Measurements from ENCODE around the gene GJD4. TPM values are rescaled to one million over a fixed set of nuclear protein-coding genes. Genes with fewer than 3 reads are reported as not detected.

GJD4 gene
- total RNA-seq, 6 experiments from 2014 or later, result not detected

DNA sequence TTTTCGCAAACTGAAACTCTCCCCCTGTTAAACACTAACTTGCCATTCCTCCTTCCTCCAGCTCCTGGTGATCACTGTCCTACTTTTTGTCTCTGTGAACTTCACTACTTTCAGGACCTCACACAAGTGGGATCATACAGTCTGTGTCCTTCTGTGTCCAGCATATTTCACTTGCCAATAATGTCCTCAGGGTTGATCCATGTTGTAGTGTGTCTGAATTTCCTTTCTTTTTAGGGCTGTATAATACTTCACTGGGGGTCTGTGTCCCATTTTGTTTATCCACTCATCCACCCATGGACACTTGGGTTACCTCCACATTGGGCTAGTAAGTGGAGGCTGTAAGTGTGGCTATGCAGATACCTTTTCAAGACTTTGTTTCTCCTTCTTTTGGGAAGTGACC lies 42.7 kb upstream of the GJD4 start:
- H3K27ac Mint-ChIP-seq, result peak overlapping the region; percentile 39; the same call in 1 of the 2 replicates
- no peaks in the 10 kb centered on the region for H3K27me3 Mint-ChIP-seq (ENCODE audit: insufficient read depth)
- no peaks in the 10 kb centered on the region for H3K9me3 Mint-ChIP-seq
- peaks cover 13% of the 10 kb centered on the region for H3K36me3 Mint-ChIP-seq (ENCODE audit: low read depth)
- DNase-seq, result no peak
- H3K4me1 Mint-ChIP-seq (ENCODE audit: low read depth), result peaks cover 27% of the 10 kb centered on the region
- H3K4me3 Mint-ChIP-seq, result no peak overlapping the region
- TF ChIP-seq, protein P1, sequence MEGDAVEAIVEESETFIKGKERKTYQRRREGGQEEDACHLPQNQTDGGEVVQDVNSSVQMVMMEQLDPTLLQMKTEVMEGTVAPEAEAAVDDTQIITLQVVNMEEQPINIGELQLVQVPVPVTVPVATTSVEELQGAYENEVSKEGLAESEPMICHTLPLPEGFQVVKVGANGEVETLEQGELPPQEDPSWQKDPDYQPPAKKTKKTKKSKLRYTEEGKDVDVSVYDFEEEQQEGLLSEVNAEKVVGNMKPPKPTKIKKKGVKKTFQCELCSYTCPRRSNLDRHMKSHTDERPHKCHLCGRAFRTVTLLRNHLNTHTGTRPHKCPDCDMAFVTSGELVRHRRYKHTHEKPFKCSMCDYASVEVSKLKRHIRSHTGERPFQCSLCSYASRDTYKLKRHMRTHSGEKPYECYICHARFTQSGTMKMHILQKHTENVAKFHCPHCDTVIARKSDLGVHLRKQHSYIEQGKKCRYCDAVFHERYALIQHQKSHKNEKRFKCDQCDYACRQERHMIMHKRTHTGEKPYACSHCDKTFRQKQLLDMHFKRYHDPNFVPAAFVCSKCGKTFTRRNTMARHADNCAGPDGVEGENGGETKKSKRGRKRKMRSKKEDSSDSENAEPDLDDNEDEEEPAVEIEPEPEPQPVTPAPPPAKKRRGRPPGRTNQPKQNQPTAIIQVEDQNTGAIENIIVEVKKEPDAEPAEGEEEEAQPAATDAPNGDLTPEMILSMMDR (IDR thresholded peaks at IDR 0.05), result no peak

DNA sequence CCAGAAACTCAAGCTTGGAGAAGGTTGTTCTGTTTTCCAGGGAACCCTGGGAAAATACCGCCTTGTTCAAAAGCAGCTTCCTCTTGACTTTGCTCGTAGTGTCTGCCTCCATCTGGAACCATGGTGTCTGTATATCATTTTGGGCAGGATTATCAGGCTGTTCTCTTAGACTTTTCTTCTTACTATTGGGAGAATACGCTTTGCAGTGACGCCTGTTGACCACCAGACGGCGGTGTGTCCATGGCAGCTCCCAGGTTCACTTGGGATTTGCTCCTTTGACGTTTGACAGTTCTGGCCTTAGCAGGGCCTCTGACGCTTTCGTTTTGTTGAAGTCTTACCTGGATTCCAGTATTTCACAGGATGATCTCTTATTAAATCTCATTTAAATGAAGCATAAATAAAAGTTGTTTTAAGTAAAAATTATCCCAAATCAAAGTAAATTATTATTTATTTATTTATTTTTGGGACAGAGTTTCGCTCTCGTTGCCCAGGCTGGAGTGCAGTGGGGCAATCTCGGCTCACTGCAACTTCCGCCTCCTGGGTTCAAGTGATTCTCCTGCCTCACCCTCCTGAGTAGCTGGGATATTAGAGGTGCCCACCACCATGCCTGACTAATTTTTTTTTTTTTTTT lies 41.8 kb upstream of the GJD4 start:
- Mint-ChIP-seq H3K36me3 (ENCODE audit: low read depth) (peaks cover 13% of the 10 kb centered on the region), H3K27ac (0 out of 2 replicates have a peak overlapping the region, but pooled peaks have one; percentile 23), H3K4me1 (ENCODE audit: low read depth) (peaks cover 27% of the 10 kb centered on the region), H3K9me3 (no peaks in the 10 kb centered on the region), H3K4me3 (no peak overlapping the region), H3K27me3 (ENCODE audit: insufficient read depth) (no peaks in the 10 kb centered on the region)
- TF ChIP-seq, protein P1 (IDR thresholded peaks at IDR 0.05), result peak; percentile 100
- peak; percentile 49 for DNase-seq

DNA sequence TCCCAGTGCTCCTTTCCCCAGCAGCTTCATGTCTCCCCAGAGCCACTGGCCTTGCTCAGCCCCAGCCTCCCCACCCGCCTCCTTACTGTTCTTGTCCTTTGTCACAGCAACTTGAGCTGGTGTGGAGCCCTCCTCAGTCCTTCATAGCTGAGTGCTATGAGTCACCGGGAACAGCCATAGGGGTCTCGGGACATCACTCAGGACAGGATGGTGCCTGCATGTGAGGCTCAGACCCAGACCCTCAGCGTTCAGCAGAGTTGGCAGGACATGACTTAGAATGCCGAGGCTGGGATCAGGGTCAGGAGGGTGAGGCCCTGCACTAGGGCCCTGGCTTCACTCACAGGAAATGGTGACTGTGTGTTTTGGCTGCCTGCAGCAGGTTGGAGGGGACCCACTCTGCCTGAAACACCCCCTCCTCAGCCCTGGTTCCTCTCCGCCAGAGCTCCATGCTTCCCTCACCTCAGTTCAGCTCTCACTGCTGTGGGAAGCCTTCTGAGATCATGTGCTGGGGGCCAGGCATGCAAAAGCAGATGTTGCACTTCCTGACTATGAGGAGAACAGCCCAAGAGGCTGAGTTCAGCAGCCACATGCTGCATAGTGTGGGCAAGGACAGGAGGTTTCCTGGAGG lies 40.7 kb upstream of the GJD4 start:
- Mint-ChIP-seq H3K4me3 (no peak overlapping the region), H3K36me3 (ENCODE audit: low read depth) (peaks cover 17% of the 10 kb centered on the region), H3K27me3 (ENCODE audit: insufficient read depth) (no peaks in the 10 kb centered on the region), H3K4me1 (ENCODE audit: low read depth) (peaks cover 27% of the 10 kb centered on the region), H3K27ac (peak overlapping the region; percentile 72), H3K9me3 (no peaks in the 10 kb centered on the region)
- DNase-seq, result peak; percentile 5
- TF ChIP-seq, protein P1 (IDR thresholded peaks at IDR 0.05), result no peak

DNA sequence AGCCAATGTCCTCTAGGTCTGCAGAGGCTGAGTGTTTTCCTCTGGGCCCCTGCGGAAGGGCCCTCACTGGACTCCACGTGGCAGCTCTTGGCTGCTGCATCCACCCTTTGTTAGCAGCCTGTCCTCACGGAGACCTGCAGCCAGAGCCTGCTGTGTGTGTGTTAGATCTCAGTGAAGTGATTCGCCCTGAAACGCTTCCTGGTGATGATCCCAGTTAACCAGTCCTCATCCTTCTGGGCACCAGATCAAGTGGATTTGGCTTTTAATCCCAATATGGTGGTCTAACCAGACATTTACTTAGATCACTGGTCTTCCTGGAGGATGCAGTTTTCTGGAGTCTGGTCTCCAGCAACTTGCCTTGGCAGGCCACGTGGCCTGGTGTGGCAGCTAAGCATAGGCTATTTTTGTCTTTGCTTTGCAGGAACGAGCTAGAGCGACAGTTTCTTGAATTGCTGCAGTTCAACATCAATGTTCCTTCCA lies 39.5 kb upstream of the GJD4 start:
- Mint-ChIP-seq H3K9me3 (no peaks in the 10 kb centered on the region), H3K36me3 (ENCODE audit: low read depth) (peaks cover 23% of the 10 kb centered on the region), H3K27me3 (ENCODE audit: insufficient read depth) (no peaks in the 10 kb centered on the region), H3K4me3 (no peak overlapping the region), H3K4me1 (ENCODE audit: low read depth) (peaks cover 27% of the 10 kb centered on the region), H3K27ac (peak overlapping the region; percentile 64; the same call in 1 of the 2 replicates)
- TF ChIP-seq, protein P1 (IDR thresholded peaks at IDR 0.05), result no peak; the same call in 1 of the 2 replicates
- no peak for DNase-seq

DNA sequence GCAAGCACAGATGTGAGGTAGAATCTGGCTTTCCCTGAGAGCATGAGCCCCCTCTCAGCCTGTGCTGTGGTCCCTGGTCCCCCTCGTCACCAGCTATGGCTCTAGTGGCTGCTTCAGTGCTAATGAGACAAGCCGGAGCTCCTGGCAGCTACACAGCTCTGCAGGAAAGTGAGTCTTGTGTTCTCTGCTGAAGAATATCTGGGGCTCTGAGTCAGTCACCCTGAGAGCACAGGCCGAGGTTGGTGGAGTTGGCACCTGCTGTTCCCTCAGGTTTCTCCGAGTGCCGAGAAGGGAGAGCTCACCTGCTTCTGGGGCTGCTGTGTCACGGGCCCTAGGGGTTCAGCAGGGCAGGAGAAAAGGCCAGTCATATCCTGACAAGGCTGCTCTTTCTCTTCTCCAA lies 37.2 kb upstream of the GJD4 start:
- Mint-ChIP-seq H3K9me3 (no peaks in the 10 kb centered on the region), H3K4me3 (no peak overlapping the region), H3K27ac (no peak overlapping the region), H3K36me3 (ENCODE audit: low read depth) (peaks cover 20% of the 10 kb centered on the region), H3K27me3 (ENCODE audit: insufficient read depth) (no peaks in the 10 kb centered on the region; the same call in 1 of the 2 replicates), H3K4me1 (ENCODE audit: low read depth) (peaks cover 26% of the 10 kb centered on the region)
- no peak for DNase-seq
- TF ChIP-seq, protein P1 (IDR thresholded peaks at IDR 0.05), result no peak
